ENCODE data around the gene PYCR2. TPM values are rescaled to one million over a fixed set of nuclear protein-coding genes. Genes with fewer than 3 reads are reported as not detected.

Gene PYCR2
- total RNA-seq, 2 donors from 2014 or later, result 46.6 to 50.2 TPM

- Histone ChIP-seq H3K4me1 (ENCODE audit: control insufficient read depth in 1 of 2, low read depth in 2 of 2) (peaks cover 39 to 54% of the 10 kb centered on the region in 2 donors), H3K36me3 (no peaks in the 10 kb centered on the region), H3K27ac (peak overlapping the region; percentile 92 to 95), H3K27me3 (replicated peaks; ENCODE audit: insufficient read depth) (no peaks in the 10 kb centered on the region), H3K4me3 (peak overlapping the region; percentile 83), H3K9me3 (no peaks in the 10 kb centered on the region)
- ATAC-seq (ENCODE audit: insufficient number of reproducible peaks, low FRiP score, low read depth) (peak; percentile 45), DNase-seq (ENCODE audit: low spot score) (no peak)
- no peak for TF ChIP-seq CTCF (IDR thresholded peaks at IDR 0.05)
Observed at GRCh38 chr1:225881081-225881958, 42.7 kb downstream of the PYCR2 start.

- Histone ChIP-seq H3K4me1 (ENCODE audit: control insufficient read depth in 1 of 2, low read depth in 2 of 2) (peaks cover 39 to 54% of the 10 kb centered on the region in 2 donors), H3K4me3 (peak overlapping the region; percentile 83), H3K9me3 (no peaks in the 10 kb centered on the region), H3K36me3 (peaks cover under 1% of the 10 kb centered on the region), H3K27ac (peak overlapping the region; percentile 92 to 95), H3K27me3 (replicated peaks; ENCODE audit: insufficient read depth) (no peaks in the 10 kb centered on the region)
- no peak for DNase-seq (ENCODE audit: low spot score)
- TF ChIP-seq CTCF (IDR thresholded peaks at IDR 0.05), result no peak
- ATAC-seq (ENCODE audit: insufficient number of reproducible peaks, low FRiP score, low read depth), result no peak
Observed at GRCh38 chr1:225880636-225881035, 43.4 kb downstream of the PYCR2 start.

- Histone ChIP-seq H3K4me1 (ENCODE audit: control insufficient read depth in 1 of 2, low read depth in 2 of 2) (peaks cover 39 to 54% of the 10 kb centered on the region in 2 donors), H3K36me3 (peaks cover 5% of the 10 kb centered on the region), H3K27ac (peak overlapping the region; percentile 92 to 95), H3K4me3 (peak overlapping the region; percentile 83), H3K9me3 (no peaks in the 10 kb centered on the region), H3K27me3 (replicated peaks; ENCODE audit: insufficient read depth) (no peaks in the 10 kb centered on the region)
- DNase-seq (ENCODE audit: low spot score) (no peak), ATAC-seq (ENCODE audit: insufficient number of reproducible peaks, low FRiP score, low read depth) (no peak)
- TF ChIP-seq CTCF (IDR thresholded peaks at IDR 0.05), result no peak
Observed at GRCh38 chr1:225880222-225880588, 43.8 kb downstream of the PYCR2 start.

GRCh38 chr1:225879521-225880221 lies 44.4 kb downstream of the PYCR2 start:
- no peak for TF ChIP-seq CTCF (IDR thresholded peaks at IDR 0.05)
- Histone ChIP-seq H3K27ac (peak overlapping the region; percentile 9 to 95), H3K9me3 (no peaks in the 10 kb centered on the region), H3K36me3 (peaks cover 8% of the 10 kb centered on the region), H3K4me3 (no peak overlapping the region), H3K4me1 (ENCODE audit: control insufficient read depth in 1 of 2, low read depth in 2 of 2) (peaks cover 39 to 54% of the 10 kb centered on the region in 2 donors), H3K27me3 (replicated peaks; ENCODE audit: insufficient read depth) (no peaks in the 10 kb centered on the region)
- DNase-seq (ENCODE audit: low spot score) (no peak), ATAC-seq (ENCODE audit: insufficient number of reproducible peaks, low FRiP score, low read depth) (no peak)

- Histone ChIP-seq H3K9me3 (no peaks in the 10 kb centered on the region), H3K36me3 (peaks cover 22% of the 10 kb centered on the region), H3K4me3 (peak overlapping the region; percentile 12), H3K4me1 (ENCODE audit: control insufficient read depth in 1 of 2, low read depth in 2 of 2) (peaks cover 37 to 52% of the 10 kb centered on the region in 2 donors), H3K27ac (peak overlapping the region; percentile 35 to 51), H3K27me3 (replicated peaks; ENCODE audit: insufficient read depth) (no peaks in the 10 kb centered on the region)
- no peak for ATAC-seq (ENCODE audit: insufficient number of reproducible peaks, low FRiP score, low read depth)
- no peak for TF ChIP-seq CTCF (IDR thresholded peaks at IDR 0.05)
- DNase-seq (ENCODE audit: low spot score), result no peak
Observed at GRCh38 chr1:225878282-225878681, 45.8 kb downstream of the PYCR2 start.
